Activated CD4-positive, alpha-beta memory T cell treated with anti-CD3 and anti-CD28 coated beads for 36 hours (primary cell): ENCODE data around the gene SLC37A4. TPM values are rescaled to one million over a fixed set of nuclear protein-coding genes. Genes with fewer than 3 reads are reported as not detected.
"Not testable (repeated sequence)": the region's sequence is repeated elsewhere in the genome, so short reads cannot be mapped to it uniquely, and the experiment has no call there.

Experiments used
- CTCF ChIA-PET: fragments of 350-600 bp; sonication (Branson Sonifier 250); formaldehyde crosslinking; loops from one replicate; lab custom pipeline; 2021; ENCODE audit warnings: antibody characterized with exemption, inconsistent platforms; lab: Charles Lee
- POLR2A ChIA-PET: fragments of 350-600 bp; sonication (Branson Sonifier 250); formaldehyde crosslinking; loops from one replicate; lab custom pipeline; 2021; ENCODE audit warnings: antibody characterized with exemption; lab: Charles Lee
- DNase-seq: peaks from one replicate; pipeline ENCODE4 v3.0.0-alpha.2; 2020
- H3K27ac Mint-ChIP-seq: one replicate; pipeline ENCODE4 v1.8.0; 2021; ENCODE audit warnings: mixed read lengths
- H3K27me3 Mint-ChIP-seq: one replicate; pipeline ENCODE4 v1.8.0; 2021; ENCODE audit warnings: mixed read lengths
- H3K36me3 Mint-ChIP-seq: one replicate; pipeline ENCODE4 v1.8.0; 2021; ENCODE audit warnings: mixed read lengths
- H3K4me1 Mint-ChIP-seq: one replicate; pipeline ENCODE4 v1.8.0; 2021; ENCODE audit warnings: low read depth, mixed read lengths
- H3K4me3 Mint-ChIP-seq: one replicate; pipeline ENCODE4 v1.8.0; 2021; ENCODE audit warnings: mild to moderate bottlenecking, mixed read lengths
- H3K9me3 Mint-ChIP-seq: one replicate; pipeline ENCODE4 v1.8.0; 2021; ENCODE audit warnings: mixed read lengths
- intact Hi-C: fragments of 100-400 bp; cut with micrococcal nuclease; formaldehyde crosslinking; loops from one replicate; pipeline ENCODE4 v1.15.1; 2023
- total RNA-seq, 2 experiments: library from RNA; stranded (reverse); gene quantifications; one replicate each; pipeline ENCODE4 v1.2.3, GENCODE V29; 2021

SLC37A4 gene
- total RNA-seq, 2 experiments from 2014 or later = 33.4 to 37.0 TPM

DNA sequence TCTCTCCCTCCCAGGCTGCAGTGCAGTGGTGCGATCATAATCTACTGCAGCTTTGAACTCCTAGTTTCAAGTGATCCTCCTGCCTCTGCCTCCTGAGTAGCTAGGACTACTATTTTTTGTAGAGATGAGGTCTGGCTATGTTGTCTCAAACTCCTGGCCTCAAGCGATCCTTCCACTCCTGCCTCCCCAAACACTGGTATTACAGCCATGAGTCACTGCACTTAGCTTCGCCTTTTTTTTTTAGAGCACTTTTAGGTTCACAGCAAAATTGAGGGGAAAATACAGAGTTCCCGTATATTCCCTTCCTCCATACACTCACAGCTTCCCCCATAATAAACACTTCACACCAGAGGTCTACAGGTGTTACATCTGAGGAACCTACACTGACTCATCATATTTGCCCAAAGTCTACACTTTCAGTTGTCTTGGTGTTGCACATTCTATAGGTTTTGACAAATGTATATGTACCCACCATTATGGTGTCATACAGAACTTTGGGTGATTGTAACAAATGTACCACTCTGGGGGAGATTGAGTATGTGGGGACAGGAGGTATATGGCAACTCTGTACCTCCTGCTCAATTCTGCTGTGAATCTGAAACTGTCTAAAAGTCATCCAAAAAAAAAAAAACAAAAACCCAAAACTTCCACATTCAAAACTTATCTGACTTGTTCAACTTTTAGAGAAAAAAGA, 11.3 kb upstream of the SLC37A4 start:
- H3K36me3 Mint-ChIP-seq = peaks cover 15% of the 10 kb centered on the region
- intact Hi-C loops = no loop called here
- POLR2A ChIA-PET = no interaction called here
- CTCF ChIA-PET = interaction anchor here (0.6 to 1.9 kb wide), 3 partner anchors 11 to 185 kb away, joined by 3 to 8 read pairs (median 3); partner anchors contain the start of gene SLC37A4
- no peak overlapping the region for H3K4me3 Mint-ChIP-seq
- H3K4me1 Mint-ChIP-seq = peaks cover 7% of the 10 kb centered on the region
- no peaks in the 10 kb centered on the region for H3K27me3 Mint-ChIP-seq
- H3K9me3 Mint-ChIP-seq = no peaks in the 10 kb centered on the region
- no peak overlapping the region for H3K27ac Mint-ChIP-seq
- no peak for DNase-seq

- H3K36me3 Mint-ChIP-seq, H3K4me3 Mint-ChIP-seq, H3K27ac Mint-ChIP-seq, H3K27me3 Mint-ChIP-seq, POLR2A ChIA-PET, H3K4me1 Mint-ChIP-seq, H3K9me3 Mint-ChIP-seq, intact Hi-C loops, DNase-seq: not testable (repeated sequence)
- CTCF ChIA-PET = interaction anchor here (0.5 to 1.3 kb wide), 3 partner anchors 28 to 301 kb away, joined by 3 to 4 read pairs (median 3); partner anchors contain the start of gene VPS11
These were observed 8.8 kb upstream of the SLC37A4 start for GRCh38 chr11:119039471-119039870.

- Mint-ChIP-seq H3K27me3 (no peaks in the 10 kb centered on the region), H3K27ac (no peak overlapping the region), H3K36me3 (no peaks in the 10 kb centered on the region), H3K4me1 (peaks cover 7% of the 10 kb centered on the region), H3K9me3 (no peaks in the 10 kb centered on the region), H3K4me3 (no peak overlapping the region)
- ChIA-PET POLR2A (no interaction called here), CTCF (interaction anchor here (0.6 to 1.3 kb wide), 2 partner anchors 29 to 301 kb away, joined by 3 read pairs; partner anchors contain the start of gene VPS11)
- DNase-seq = no peak
- intact Hi-C loops = no loop called here
These were observed 8.2 kb upstream of the SLC37A4 start for GRCh38 chr11:119038884-119039283.

DNA sequence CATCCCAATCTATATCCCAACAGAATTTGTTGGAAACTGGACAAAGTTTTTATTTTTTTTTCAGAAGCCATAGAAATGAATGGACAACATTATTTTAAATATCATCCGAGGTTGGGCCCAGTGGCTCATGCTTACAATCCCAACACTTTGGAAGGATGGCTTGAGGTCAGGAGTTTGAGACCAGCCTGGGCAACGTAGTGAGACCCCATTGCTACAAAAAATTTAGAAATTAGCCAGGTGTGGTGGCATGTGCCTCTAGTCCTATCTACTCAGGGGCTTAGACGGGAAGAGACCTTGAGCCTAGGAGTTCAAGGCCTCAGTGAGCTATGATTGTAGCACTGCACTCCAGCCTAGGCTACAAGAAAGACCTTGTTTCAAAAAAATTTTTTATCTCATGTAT, 4.1 kb upstream of the SLC37A4 start:
- Mint-ChIP-seq H3K27ac (no peak overlapping the region), H3K36me3 (no peaks in the 10 kb centered on the region), H3K4me3 (no peak overlapping the region), H3K27me3 (no peaks in the 10 kb centered on the region), H3K9me3 (no peaks in the 10 kb centered on the region), H3K4me1 (peaks cover 1% of the 10 kb centered on the region)
- no peak for DNase-seq
- ChIA-PET CTCF (interaction anchor here (1.0 to 1.1 kb wide), 2 partner anchors 13 to 18 kb away, joined by 3 read pairs; no protein-coding TSS in a partner anchor), POLR2A (interaction anchor here (0.7 kb wide), 1 partner anchor 60 kb away, joined by 3 read pairs; no protein-coding TSS in a partner anchor)
- intact Hi-C loops = no loop called here

DNA sequence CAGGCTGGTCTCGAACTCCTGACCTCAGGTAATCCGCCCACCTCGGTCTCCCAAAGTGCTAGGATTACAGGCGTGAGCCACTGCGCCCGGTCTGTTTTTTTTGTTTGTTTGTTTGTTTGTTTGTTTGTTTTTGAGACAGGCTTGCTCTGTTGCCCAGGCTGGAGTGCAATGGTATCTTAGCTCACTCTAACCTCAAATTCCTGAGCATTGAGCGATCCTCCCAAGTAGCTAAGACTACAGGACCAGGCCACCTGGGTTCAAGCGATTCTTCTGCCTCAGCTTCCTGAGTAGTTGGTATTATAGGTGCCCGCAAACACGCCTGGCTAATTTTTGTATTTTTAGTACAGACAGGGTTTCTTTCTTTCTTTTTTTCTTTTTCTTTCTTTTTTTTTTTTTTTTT, 2.7 kb upstream of the SLC37A4 start:
- intact Hi-C loops = not testable (repeated sequence)

GRCh38 chr11:119031912-119032280, 1.2 kb upstream of the SLC37A4 start:
- intact Hi-C loops = loop anchor here (2.0 kb wide), 1 partner anchor 69 kb away; the partner anchor contains the start of gene DPAGT1
- Mint-ChIP-seq H3K4me1 (peaks cover 18% of the 10 kb centered on the region), H3K27ac (no peak overlapping the region), H3K27me3 (no peaks in the 10 kb centered on the region), H3K9me3 (no peaks in the 10 kb centered on the region), H3K4me3 (no peak overlapping the region), H3K36me3 (peaks cover 11% of the 10 kb centered on the region)
- no peak for DNase-seq
- CTCF ChIA-PET = interaction anchor here (1.0 to 2.4 kb wide), 8 partner anchors 9 to 174 kb away, joined by 4 to 8 read pairs (median 6); partner anchors contain the start of genes CBL, HYOU1, TRAPPC4 and VPS11
- POLR2A ChIA-PET = interaction anchor here (3.0 kb wide), 1 partner anchor 13 kb away, joined by 17 read pairs; the partner anchor contains the start of genes RPS25 and TRAPPC4

More for the DNA sequence above, 2.7 kb upstream of the SLC37A4 start:
- CTCF ChIA-PET = interaction anchor here (0.9 kb wide), 1 partner anchor 305 kb away, joined by 3 read pairs; no protein-coding TSS in a partner anchor
- DNase-seq, H3K4me3 Mint-ChIP-seq, H3K36me3 Mint-ChIP-seq, H3K27ac Mint-ChIP-seq, H3K27me3 Mint-ChIP-seq, H3K9me3 Mint-ChIP-seq: not testable (repeated sequence)
- peaks cover 15% of the 10 kb centered on the region for H3K4me1 Mint-ChIP-seq
- POLR2A ChIA-PET = interaction anchor here (0.5 to 1.4 kb wide), 2 partner anchors 15 to 176 kb away, joined by 3 to 4 read pairs; partner anchors contain the start of genes RPS25 and TRAPPC4

GRCh38 chr11:119030029-119030328, 698 bp downstream of the SLC37A4 start:
- DNase-seq = no peak
- Mint-ChIP-seq H3K4me3 (peak overlapping the region; percentile 82), H3K4me1 (peaks cover 21% of the 10 kb centered on the region), H3K9me3 (no peaks in the 10 kb centered on the region), H3K36me3 (peaks cover 11% of the 10 kb centered on the region), H3K27ac (peak overlapping the region; percentile 89), H3K27me3 (no peaks in the 10 kb centered on the region)
- intact Hi-C loops = loop anchor here (1.0 to 2.0 kb wide), 3 partner anchors 12 to 71 kb away; partner anchors contain the start of genes CENATAC, DPAGT1, RPS25 and TRAPPC4
- ChIA-PET CTCF (interaction anchor here (0.8 to 2.4 kb wide), 6 partner anchors 10 to 56 kb away, joined by 3 to 8 read pairs (median 4); partner anchors contain the start of genes RPS25, TRAPPC4 and VPS11), POLR2A (interaction anchor here (1.0 to 3.0 kb wide), 7 partner anchors 11 to 86 kb away, joined by 3 to 17 read pairs (median 5); partner anchors contain the start of genes CENATAC, RPS25 and TRAPPC4)

GRCh38 chr11:119029340-119030028, 1.2 kb downstream of the SLC37A4 start:
- peaks cover 24% of the 10 kb centered on the region for H3K4me1 Mint-ChIP-seq
- peak; percentile 72 for DNase-seq
- POLR2A ChIA-PET = interaction anchor here (1.0 to 3.0 kb wide), 6 partner anchors 10 to 86 kb away, joined by 3 to 17 read pairs (median 4); partner anchors contain the start of genes CENATAC, RPS25 and TRAPPC4

GRCh38 chr11:119029069-119029339, 1.7 kb downstream of the SLC37A4 start:
- no peak for DNase-seq
- Mint-ChIP-seq H3K27me3 (no peaks in the 10 kb centered on the region), H3K9me3 (no peaks in the 10 kb centered on the region), H3K4me3 (peak overlapping the region; percentile 82), H3K36me3 (peaks cover 11% of the 10 kb centered on the region), H3K4me1 (peaks cover 29% of the 10 kb centered on the region), H3K27ac (peak overlapping the region; percentile 89)
- ChIA-PET CTCF (no interaction called here), POLR2A (interaction anchor here (1.2 to 3.0 kb wide), 2 partner anchors 10 kb away, joined by 3 to 17 read pairs; partner anchors contain the start of genes RPS25 and TRAPPC4)
- intact Hi-C loops = no loop called here

More at GRCh38 chr11:119029340-119030028, 1.2 kb downstream of the SLC37A4 start:
- CTCF ChIA-PET = interaction anchor here (0.8 to 2.4 kb wide), 4 partner anchors 9 to 15 kb away, joined by 3 to 8 read pairs (median 4); partner anchors contain the start of genes RPS25 and TRAPPC4
- Mint-ChIP-seq H3K27ac (peak overlapping the region; percentile 89), H3K27me3 (no peaks in the 10 kb centered on the region), H3K9me3 (no peaks in the 10 kb centered on the region), H3K4me3 (peak overlapping the region; percentile 82), H3K36me3 (peaks cover 11% of the 10 kb centered on the region)
- intact Hi-C loops = loop anchor here (1.0 to 2.0 kb wide), 3 partner anchors 11 to 71 kb away; partner anchors contain the start of genes CENATAC, DPAGT1, RPS25 and TRAPPC4

- Mint-ChIP-seq H3K4me1 (peaks cover 34% of the 10 kb centered on the region), H3K27me3 (no peaks in the 10 kb centered on the region), H3K4me3 (no peak overlapping the region), H3K9me3 (no peaks in the 10 kb centered on the region), H3K27ac (peak overlapping the region; percentile 89), H3K36me3 (peaks cover 13% of the 10 kb centered on the region)
- POLR2A ChIA-PET = interaction anchor here (1.2 kb wide), 1 partner anchor 9 kb away, joined by 3 read pairs; no protein-coding TSS in a partner anchor
- DNase-seq = no peak
- intact Hi-C loops = no loop called here
- CTCF ChIA-PET = interaction anchor here (0.6 kb wide), 1 partner anchor 256 kb away, joined by 3 read pairs; no protein-coding TSS in a partner anchor
These were observed 2.2 kb downstream of the SLC37A4 start for GRCh38 chr11:119028346-119029068.
